A549 (cell line): ENCODE data around the gene EIF3D. TPM values are rescaled to one million over a fixed set of nuclear protein-coding genes. Genes with fewer than 3 reads are reported as not detected.

Experiments used
- ATAC-seq, 2 experiments: fragments of 200-7000 bp in 1 of 2; fragments of >200 bp in 1 of 2; cut with Nextera tagmentation in 1 of 2; cut with Tn5 transposase in 1 of 2; 3 replicates each; pipeline versions ENCODE4 v1.8.0 to v1.9.1; 2018 to 2020; ENCODE audit warnings: mild to moderate bottlenecking in 1 of 2, moderate library complexity in 1 of 2
- CTCF ChIA-PET: fragments of 300-600 bp; sonication (Branson Sonifier 250); formaldehyde crosslinking; extraction: SDS; loops from one replicate; lab custom pipeline; 2021; ENCODE audit warnings: antibody characterized with exemption, inconsistent platforms; lab: Yijun Ruan, JAX
- POLR2A ChIA-PET: fragments of 350-600 bp; formaldehyde crosslinking; extraction: SDS; loops from one replicate; lab custom pipeline; 2021; ENCODE audit warnings: antibody characterized with exemption, inconsistent platforms; lab: Yijun Ruan, JAX
- DNase-seq, 2 experiments: peaks; one replicate each; pipeline versions ENCODE4 v3.0.0 to v3.0.0-alpha.2; 2011 to 2016; ENCODE audit warnings: low read depth in 1 of 2, low spot score in 1 of 2
- FAIRE-seq: peaks from 2 replicates; lab custom pipeline; 2011; peaks lifted over from hg19 to GRCh38; lab: Jason Lieb, UNC
- H3K27ac ChIP-seq, 2 experiments: fragments of >200 bp; sonication (Bioruptor Twin); formaldehyde crosslinking; 3 replicates each; pipeline ENCODE4 v1.5.1; 2016 to 2017
- H3K4me1 ChIP-seq: fragments of >200 bp; sonication (Bioruptor Twin); formaldehyde crosslinking; 3 replicates; pipeline ENCODE4 v1.6.1; 2016
- H3K4me2 ChIP-seq: fragments of >200 bp; sonication (Bioruptor Twin); formaldehyde crosslinking; 3 replicates; pipeline ENCODE4 v1.6.1; 2016
- H3K4me3 ChIP-seq: fragments of >200 bp; sonication (Bioruptor Twin); formaldehyde crosslinking; 3 replicates; pipeline ENCODE4 v1.5.1; 2016
- H3K9me3 ChIP-seq: fragments of >200 bp; sonication (Bioruptor Twin); formaldehyde crosslinking; 3 replicates; pipeline ENCODE4 v1.6.1; 2016
- BHLHE40 ChIP-seq: IDR thresholded peaks from 2 replicates; pipeline ENCODE4 v1.6.1; 2012; ENCODE audit warnings: low read depth, low read length, inconsistent platforms
- EP300 ChIP-seq, 2 experiments: fragments of >200 bp; sonication (Bioruptor Twin); formaldehyde crosslinking; IDR thresholded peaks; 2 replicates in 1 of 2; 3 replicates in 1 of 2; pipeline ENCODE4 v1.6.1; 2016 to 2017
- FOSL2 ChIP-seq, 2 experiments: fragments of 450-650 bp in 1 of 2; fragments of >200 bp in 1 of 2; sonication (Bioruptor Twin) in 1 of 2; formaldehyde crosslinking; IDR thresholded peaks; 2 replicates each; pipeline versions ENCODE4 v1.5.0 to v1.6.1; 2016 to 2020; ENCODE audit warnings: mild to moderate bottlenecking in 1 of 2, moderate library complexity in 1 of 2
- GATA3 ChIP-seq: IDR thresholded peaks from 2 replicates; pipeline ENCODE4 v1.6.1; 2012; ENCODE audit warnings: borderline replicate concordance
- HDAC2 ChIP-seq: fragments of 200-600 bp; sonication (generic); IDR thresholded peaks from 2 replicates; pipeline ENCODE4 v1.6.1; 2016
- HEYL ChIP-seq: fragments of 250-450 bp; sonication (Bioruptor Pico); IDR thresholded peaks from 2 replicates; pipeline ENCODE4 v1.8.0; 2021; ENCODE audit warnings: mild to moderate bottlenecking, moderate library complexity
- HOXA7 ChIP-seq: fragments of 250-450 bp; sonication (Bioruptor Pico); IDR thresholded peaks from 2 replicates; pipeline ENCODE4 v1.5.0; 2020; ENCODE audit warnings: mild to moderate bottlenecking, moderate library complexity
- HOXB13 ChIP-seq: fragments of 250-450 bp; sonication (Bioruptor Pico); IDR thresholded peaks from 2 replicates; pipeline ENCODE4 v1.5.0; 2020; ENCODE audit warnings: low read depth, mild to moderate bottlenecking, moderate library complexity
- HOXB5 ChIP-seq: fragments of 250-450 bp; sonication (Bioruptor Pico); IDR thresholded peaks from 2 replicates; pipeline ENCODE4 v1.5.0; 2020; ENCODE audit warnings: mild to moderate bottlenecking, moderate library complexity
- JUN ChIP-seq, 2 experiments: fragments of >200 bp; sonication (Bioruptor Twin); formaldehyde crosslinking; IDR thresholded peaks; 2 replicates in 1 of 2; 3 replicates in 1 of 2; pipeline ENCODE4 v1.6.1; 2016 to 2017
- KDM5A ChIP-seq: fragments of 200-600 bp; sonication (generic); IDR thresholded peaks from 2 replicates; pipeline ENCODE4 v1.6.1; 2016; ENCODE audit warnings: antibody characterized with exemption, mild to moderate bottlenecking
- MYC ChIP-seq: IDR thresholded peaks from 2 replicates; pipeline ENCODE4 v1.6.1; 2012; ENCODE audit warnings: mild to moderate bottlenecking, inconsistent platforms, low read length, improper control_type of control experiment, borderline replicate concordance
- NFE2L2 ChIP-seq: fragments of 150-350 bp; conservative IDR thresholded peaks from 2 replicates; pipeline ENCODE4 v1.6.1; 2014; ENCODE audit warnings: low read length
- POLR2AphosphoS2 ChIP-seq: conservative IDR thresholded peaks from 2 replicates; pipeline ENCODE4 v1.6.1; 2012; ENCODE audit warnings: low read length, improper control_type of control experiment, inconsistent platforms
- RCOR1 ChIP-seq: fragments of 150-350 bp; IDR thresholded peaks from 2 replicates; pipeline ENCODE4 v1.6.1; 2014; ENCODE audit warnings: antibody characterized with exemption, low read length, low read depth
- RNF2 ChIP-seq: fragments of 200-600 bp; sonication (generic); IDR thresholded peaks from 2 replicates; pipeline ENCODE4 v1.6.1; 2016; ENCODE audit warnings: low read depth, mild to moderate bottlenecking, antibody characterized with exemption, moderate library complexity, borderline replicate concordance
- TFCP2L1 ChIP-seq: fragments of 250-450 bp; sonication (Bioruptor Pico); IDR thresholded peaks from 2 replicates; pipeline ENCODE4 v1.5.0; 2021; ENCODE audit warnings: mild to moderate bottlenecking
- ZC3H11A ChIP-seq: fragments of 450-650 bp; IDR thresholded peaks from 2 replicates; pipeline ENCODE4 v1.6.1; 2014; ENCODE audit warnings: antibody characterized with exemption, mild to moderate bottlenecking
- ZFP36 ChIP-seq: fragments of 450-650 bp; IDR thresholded peaks from 2 replicates; pipeline ENCODE4 v1.6.1; 2014; ENCODE audit warnings: borderline replicate concordance; ENCODE audit not compliant: partially characterized antibody
- ZSCAN20 ChIP-seq: fragments of 250-450 bp; sonication (Bioruptor Pico); IDR thresholded peaks from 2 replicates; pipeline ENCODE4 v1.8.0; 2022; ENCODE audit warnings: mild to moderate bottlenecking, moderate library complexity
- WGBS: methylation state at CpG from one replicate; pipeline ENCODE4 v1.1.6; 2017; ENCODE audit errors: missing lambda C conversion rate; 5-methylcytosine and 5-hydroxymethylcytosine counted together
- polyA plus RNA-seq, 4 experiments: library from polyadenylated mRNA; depleted of rRNA in 3 of 4; stranded (reverse); fragments of >200 nt; fragmentation: RNase III in 1 of 4; extraction: RNeasy Plus Mini Kit Qiagen cat#74134 plus additional on column Dnase treatment in 1 of 4; gene quantifications; 2 replicates in 3 of 4; 3 replicates in 1 of 4; pipeline ENCODE4 v1.2.3, GENCODE V29; 2011 to 2017
- TF ChIP-seq, protein P1 (sequence below): IDR thresholded peaks from 2 replicates; pipeline ENCODE4 v1.6.1; 2012
- TF ChIP-seq, protein P2 (sequence below): fragments of 150-350 bp; IDR thresholded peaks from 2 replicates; pipeline ENCODE4 v1.6.1; 2014; ENCODE audit warnings: low read depth, mild to moderate bottlenecking, low read length

EIF3D gene
- polyA plus RNA-seq, 2 of the 4 experiments (the other 2 are of a cell fraction) = 171 to 304 TPM

DNA sequence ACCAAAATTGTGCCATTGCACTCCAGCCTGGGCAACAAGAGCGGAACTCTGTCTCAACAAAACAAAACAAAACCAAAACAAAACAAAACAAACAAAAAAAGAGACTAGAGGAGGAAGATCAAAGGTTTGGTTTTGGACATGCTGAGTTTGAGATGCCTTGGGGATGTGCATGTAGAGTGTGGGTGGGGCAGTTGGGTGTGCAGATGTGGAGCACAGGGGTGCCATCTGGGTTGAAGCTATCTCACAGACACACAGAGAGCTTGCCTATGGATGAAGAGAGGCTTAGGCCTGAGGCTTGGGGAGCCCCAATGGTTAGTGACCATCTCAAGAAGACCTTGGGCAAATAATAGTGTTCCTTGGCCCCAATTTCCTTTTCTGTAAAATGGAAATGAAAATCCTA lies 45.8 kb upstream of the EIF3D start (continued):
- TF ChIP-seq ZSCAN20 = no peak
- TF ChIP-seq HEYL = no peak

DNA sequence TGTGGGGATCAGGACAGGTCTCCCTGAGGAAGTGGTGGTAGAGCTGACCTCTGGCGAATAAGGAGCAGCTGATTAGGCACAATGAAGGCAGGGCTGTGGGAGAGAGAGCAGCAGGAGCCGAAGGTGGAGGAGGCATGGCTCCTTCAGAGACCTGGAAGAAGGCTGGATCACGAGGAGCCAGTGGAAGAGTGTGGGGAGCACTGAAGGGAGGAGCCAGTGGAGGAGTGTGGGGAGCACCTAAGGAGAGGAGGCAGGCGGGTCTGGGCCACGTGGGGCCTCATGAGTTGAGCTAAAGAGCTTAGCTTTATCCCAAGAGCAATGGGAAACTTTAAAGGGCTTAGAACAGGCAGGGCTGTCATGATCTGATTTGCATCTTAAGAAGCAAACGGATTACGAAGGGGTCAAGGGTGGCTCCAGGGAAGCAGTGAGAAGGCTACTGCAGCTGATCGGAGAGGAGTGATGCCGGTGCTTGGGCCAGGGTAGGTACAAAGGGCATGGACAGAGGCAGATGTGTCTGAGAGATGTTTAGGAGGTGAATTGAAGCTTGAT lies 44.9 kb upstream of the EIF3D start:
- no peak overlapping the region for H3K4me3 ChIP-seq
- TF ChIP-seq POLR2AphosphoS2 = no peak
- TF ChIP-seq, all 56 proteins: peak for 0
- CTCF ChIA-PET = interaction anchor here (0.8 to 1.9 kb wide), 3 partner anchors 13 to 283 kb away, joined by 3 to 4 read pairs (median 3); no protein-coding TSS in a partner anchor
- no peak for DNase-seq
- Histone ChIP-seq H3K9me3 (no peaks in the 10 kb centered on the region), H3K4me2 (no peak overlapping the region), H3K27ac (no peak overlapping the region), H3K4me1 (peaks cover 16% of the 10 kb centered on the region)
- ATAC-seq = no peak
- FAIRE-seq = no peak
- 81% methylated on average over 9 of the region's 9 CpGs for WGBS
- POLR2A ChIA-PET = no interaction called here

DNA sequence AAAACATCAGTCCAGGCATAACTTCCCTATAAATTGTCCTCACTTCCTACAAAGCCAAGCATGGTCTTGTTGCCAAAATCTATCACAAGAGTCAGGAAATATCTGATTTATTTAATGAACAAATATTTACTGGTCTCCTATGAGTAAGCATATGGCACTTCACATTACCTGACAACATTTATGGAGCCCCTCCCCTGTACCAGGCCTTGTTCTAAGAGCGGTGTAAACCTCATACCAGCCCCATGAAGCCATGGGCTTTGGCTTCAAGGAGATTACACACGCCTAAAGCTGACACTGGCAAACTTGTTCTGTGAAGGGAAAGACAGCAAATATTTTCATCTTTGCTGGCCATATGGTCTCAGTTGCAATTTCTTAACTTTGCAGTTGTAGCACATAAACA lies 43.0 kb upstream of the EIF3D start:
- ATAC-seq = peak in 1 of 2 experiments; percentile 33; a peak in 2 of 6 replicates
- no peak for FAIRE-seq
- Histone ChIP-seq H3K4me2 (no peak overlapping the region), H3K9me3 (no peaks in the 10 kb centered on the region), H3K27ac (no peak overlapping the region), H3K4me3 (no peak overlapping the region), H3K4me1 (peaks cover 10% of the 10 kb centered on the region)
- DNase-seq = peak in 1 of 2 experiments; percentile 28
- POLR2A ChIA-PET = no interaction called here
- 68% methylated on average over 2 of the region's 2 CpGs for WGBS
- CTCF ChIA-PET = interaction anchor here (0.7 to 1.3 kb wide), 3 partner anchors 74 to 473 kb away, joined by 3 read pairs; no protein-coding TSS in a partner anchor
- TF ChIP-seq GATA3 (no peak), HOXB13 (CRISPR knock-in tag) (no peak), MYC (no peak), BHLHE40 (no peak), ZFP36 (no peak), ZC3H11A (no peak), HOXB5 (CRISPR knock-in tag) (no peak), HDAC2 (no peak), NFE2L2 (no peak), TFCP2L1 (CRISPR knock-in tag) (no peak), RNF2 (no peak), EP300 (IDR thresholded peaks at IDR 0.05) (no peak), KDM5A (no peak), RCOR1 (no peak), JUN (IDR thresholded peaks at IDR 0.05) (no peak), FOSL2 (IDR thresholded peaks at IDR 0.05) (no peak), FOSL2 (CRISPR knock-in tag; IDR thresholded peaks at IDR 0.05) (no peak), HOXA7 (CRISPR knock-in tag) (no peak)
- TF ChIP-seq, protein P1, sequence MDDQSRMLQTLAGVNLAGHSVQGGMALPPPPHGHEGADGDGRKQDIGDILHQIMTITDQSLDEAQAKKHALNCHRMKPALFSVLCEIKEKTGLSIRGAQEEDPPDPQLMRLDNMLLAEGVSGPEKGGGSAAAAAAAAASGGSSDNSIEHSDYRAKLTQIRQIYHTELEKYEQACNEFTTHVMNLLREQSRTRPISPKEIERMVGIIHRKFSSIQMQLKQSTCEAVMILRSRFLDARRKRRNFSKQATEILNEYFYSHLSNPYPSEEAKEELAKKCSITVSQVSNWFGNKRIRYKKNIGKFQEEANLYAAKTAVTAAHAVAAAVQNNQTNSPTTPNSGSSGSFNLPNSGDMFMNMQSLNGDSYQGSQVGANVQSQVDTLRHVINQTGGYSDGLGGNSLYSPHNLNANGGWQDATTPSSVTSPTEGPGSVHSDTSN = no peak
- TF ChIP-seq, protein P2, sequence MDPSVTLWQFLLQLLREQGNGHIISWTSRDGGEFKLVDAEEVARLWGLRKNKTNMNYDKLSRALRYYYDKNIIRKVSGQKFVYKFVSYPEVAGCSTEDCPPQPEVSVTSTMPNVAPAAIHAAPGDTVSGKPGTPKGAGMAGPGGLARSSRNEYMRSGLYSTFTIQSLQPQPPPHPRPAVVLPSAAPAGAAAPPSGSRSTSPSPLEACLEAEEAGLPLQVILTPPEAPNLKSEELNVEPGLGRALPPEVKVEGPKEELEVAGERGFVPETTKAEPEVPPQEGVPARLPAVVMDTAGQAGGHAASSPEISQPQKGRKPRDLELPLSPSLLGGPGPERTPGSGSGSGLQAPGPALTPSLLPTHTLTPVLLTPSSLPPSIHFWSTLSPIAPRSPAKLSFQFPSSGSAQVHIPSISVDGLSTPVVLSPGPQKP = no peak
